ENCODE results near the gene FTO. TPM values are rescaled to one million over a fixed set of nuclear protein-coding genes. Genes with fewer than 3 reads are reported as not detected.

FTO gene
- polyA plus RNA-seq, 1 donor from 2014 or later = 80.1 TPM

GRCh38 chr16:53756275-53756996 is 52.5 kb downstream of the FTO start:
- no peaks in the 10 kb centered on the region for H4K20me1 ChIP-seq (ENCODE audit: insufficient read depth)
- TF ChIP-seq, protein P1, sequence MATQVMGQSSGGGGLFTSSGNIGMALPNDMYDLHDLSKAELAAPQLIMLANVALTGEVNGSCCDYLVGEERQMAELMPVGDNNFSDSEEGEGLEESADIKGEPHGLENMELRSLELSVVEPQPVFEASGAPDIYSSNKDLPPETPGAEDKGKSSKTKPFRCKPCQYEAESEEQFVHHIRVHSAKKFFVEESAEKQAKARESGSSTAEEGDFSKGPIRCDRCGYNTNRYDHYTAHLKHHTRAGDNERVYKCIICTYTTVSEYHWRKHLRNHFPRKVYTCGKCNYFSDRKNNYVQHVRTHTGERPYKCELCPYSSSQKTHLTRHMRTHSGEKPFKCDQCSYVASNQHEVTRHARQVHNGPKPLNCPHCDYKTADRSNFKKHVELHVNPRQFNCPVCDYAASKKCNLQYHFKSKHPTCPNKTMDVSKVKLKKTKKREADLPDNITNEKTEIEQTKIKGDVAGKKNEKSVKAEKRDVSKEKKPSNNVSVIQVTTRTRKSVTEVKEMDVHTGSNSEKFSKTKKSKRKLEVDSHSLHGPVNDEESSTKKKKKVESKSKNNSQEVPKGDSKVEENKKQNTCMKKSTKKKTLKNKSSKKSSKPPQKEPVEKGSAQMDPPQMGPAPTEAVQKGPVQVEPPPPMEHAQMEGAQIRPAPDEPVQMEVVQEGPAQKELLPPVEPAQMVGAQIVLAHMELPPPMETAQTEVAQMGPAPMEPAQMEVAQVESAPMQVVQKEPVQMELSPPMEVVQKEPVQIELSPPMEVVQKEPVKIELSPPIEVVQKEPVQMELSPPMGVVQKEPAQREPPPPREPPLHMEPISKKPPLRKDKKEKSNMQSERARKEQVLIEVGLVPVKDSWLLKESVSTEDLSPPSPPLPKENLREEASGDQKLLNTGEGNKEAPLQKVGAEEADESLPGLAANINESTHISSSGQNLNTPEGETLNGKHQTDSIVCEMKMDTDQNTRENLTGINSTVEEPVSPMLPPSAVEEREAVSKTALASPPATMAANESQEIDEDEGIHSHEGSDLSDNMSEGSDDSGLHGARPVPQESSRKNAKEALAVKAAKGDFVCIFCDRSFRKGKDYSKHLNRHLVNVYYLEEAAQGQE (IDR thresholded peaks at IDR 0.05; ENCODE audit: borderline replicate concordance) = no peak
- no peaks in the 10 kb centered on the region for H3K36me3 ChIP-seq (ENCODE audit: insufficient read depth, low read length)
- H3K4me2 ChIP-seq (ENCODE audit: low read length) = no peak overlapping the region
- H3K27ac ChIP-seq (ENCODE audit: low read length) = no peak overlapping the region
- H3K9ac ChIP-seq (ENCODE audit: low read length) = no peak overlapping the region
- H2AFZ ChIP-seq (ENCODE audit: low read depth, low read length) = no peak overlapping the region
- H3K9me2 ChIP-seq (ENCODE audit: insufficient read depth, low read length) = no peaks in the 10 kb centered on the region
- H3K79me2 ChIP-seq (replicated peaks; ENCODE audit: insufficient read depth, low read length) = peaks cover 3% of the 10 kb centered on the region
- no peaks in the 10 kb centered on the region for H3F3A ChIP-seq (ENCODE audit: insufficient read depth, low read length, poor library complexity, severe bottlenecking)
- H3K27me3 ChIP-seq (ENCODE audit: insufficient read depth, low read depth, low read length) = peaks cover 9% of the 10 kb centered on the region
- H3K9me3 ChIP-seq (ENCODE audit: low read length) = no peaks in the 10 kb centered on the region
- no peak overlapping the region for H3K4me3 ChIP-seq (ENCODE audit: low read length)

GRCh38 chr16:53757971-53758609 is 54.1 kb downstream of the FTO start:
- Histone ChIP-seq H4K20me1 (ENCODE audit: insufficient read depth) (no peaks in the 10 kb centered on the region), H3K9ac (ENCODE audit: low read length) (no peak overlapping the region), H3F3A (ENCODE audit: insufficient read depth, low read length, poor library complexity, severe bottlenecking) (no peaks in the 10 kb centered on the region), H3K9me2 (ENCODE audit: insufficient read depth, low read length) (no peaks in the 10 kb centered on the region), H2AFZ (ENCODE audit: low read depth, low read length) (no peak overlapping the region), H3K79me2 (replicated peaks; ENCODE audit: insufficient read depth, low read length) (no peaks in the 10 kb centered on the region), H3K27me3 (ENCODE audit: insufficient read depth, low read depth, low read length) (peaks cover 13% of the 10 kb centered on the region), H3K36me3 (ENCODE audit: insufficient read depth, low read length) (no peaks in the 10 kb centered on the region), H3K4me2 (ENCODE audit: low read length) (no peak overlapping the region), H3K27ac (ENCODE audit: low read length) (no peak overlapping the region), H3K4me3 (ENCODE audit: low read length) (no peak overlapping the region), H3K9me3 (ENCODE audit: low read length) (no peaks in the 10 kb centered on the region)
- TF ChIP-seq POLR2AphosphoS5 (IDR thresholded peaks at IDR 0.05) (no peak), MXI1 (conservative IDR thresholded peaks at IDR 0.05; ENCODE audit: poor library complexity, severe bottlenecking) (no peak), TAF1 (IDR thresholded peaks at IDR 0.05; ENCODE audit: low read depth) (no peak)
- TF ChIP-seq, protein P1 (IDR thresholded peaks at IDR 0.05; ENCODE audit: borderline replicate concordance) = no peak
- TF ChIP-seq, protein P2, sequence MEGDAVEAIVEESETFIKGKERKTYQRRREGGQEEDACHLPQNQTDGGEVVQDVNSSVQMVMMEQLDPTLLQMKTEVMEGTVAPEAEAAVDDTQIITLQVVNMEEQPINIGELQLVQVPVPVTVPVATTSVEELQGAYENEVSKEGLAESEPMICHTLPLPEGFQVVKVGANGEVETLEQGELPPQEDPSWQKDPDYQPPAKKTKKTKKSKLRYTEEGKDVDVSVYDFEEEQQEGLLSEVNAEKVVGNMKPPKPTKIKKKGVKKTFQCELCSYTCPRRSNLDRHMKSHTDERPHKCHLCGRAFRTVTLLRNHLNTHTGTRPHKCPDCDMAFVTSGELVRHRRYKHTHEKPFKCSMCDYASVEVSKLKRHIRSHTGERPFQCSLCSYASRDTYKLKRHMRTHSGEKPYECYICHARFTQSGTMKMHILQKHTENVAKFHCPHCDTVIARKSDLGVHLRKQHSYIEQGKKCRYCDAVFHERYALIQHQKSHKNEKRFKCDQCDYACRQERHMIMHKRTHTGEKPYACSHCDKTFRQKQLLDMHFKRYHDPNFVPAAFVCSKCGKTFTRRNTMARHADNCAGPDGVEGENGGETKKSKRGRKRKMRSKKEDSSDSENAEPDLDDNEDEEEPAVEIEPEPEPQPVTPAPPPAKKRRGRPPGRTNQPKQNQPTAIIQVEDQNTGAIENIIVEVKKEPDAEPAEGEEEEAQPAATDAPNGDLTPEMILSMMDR (IDR thresholded peaks at IDR 0.05; ENCODE audit: poor library complexity, severe bottlenecking) = no peak

Data from neural cell (in vitro differentiated cells).